Measurements from ENCODE around the gene HES6.

DNA sequence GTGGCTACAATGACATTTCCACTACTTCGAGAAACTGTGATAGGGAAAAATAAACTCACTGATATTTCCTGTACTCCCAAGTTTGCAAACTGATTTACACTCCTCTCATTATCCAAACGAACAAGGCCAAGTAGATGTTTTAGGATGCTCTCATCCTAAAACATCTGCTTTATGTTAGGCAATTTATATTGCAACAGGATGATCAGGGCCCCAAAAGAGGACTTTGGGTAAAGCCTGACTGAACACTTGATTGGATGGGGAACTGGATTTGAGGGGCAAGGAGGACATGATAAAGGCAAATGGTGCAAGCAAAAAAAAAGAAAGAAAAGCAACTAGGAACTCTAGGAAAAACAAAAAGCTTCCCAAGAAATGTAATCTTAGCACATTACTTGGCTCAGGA lies 2.1 kb upstream of the HES6 start:
- TF ChIP-seq, protein P1, sequence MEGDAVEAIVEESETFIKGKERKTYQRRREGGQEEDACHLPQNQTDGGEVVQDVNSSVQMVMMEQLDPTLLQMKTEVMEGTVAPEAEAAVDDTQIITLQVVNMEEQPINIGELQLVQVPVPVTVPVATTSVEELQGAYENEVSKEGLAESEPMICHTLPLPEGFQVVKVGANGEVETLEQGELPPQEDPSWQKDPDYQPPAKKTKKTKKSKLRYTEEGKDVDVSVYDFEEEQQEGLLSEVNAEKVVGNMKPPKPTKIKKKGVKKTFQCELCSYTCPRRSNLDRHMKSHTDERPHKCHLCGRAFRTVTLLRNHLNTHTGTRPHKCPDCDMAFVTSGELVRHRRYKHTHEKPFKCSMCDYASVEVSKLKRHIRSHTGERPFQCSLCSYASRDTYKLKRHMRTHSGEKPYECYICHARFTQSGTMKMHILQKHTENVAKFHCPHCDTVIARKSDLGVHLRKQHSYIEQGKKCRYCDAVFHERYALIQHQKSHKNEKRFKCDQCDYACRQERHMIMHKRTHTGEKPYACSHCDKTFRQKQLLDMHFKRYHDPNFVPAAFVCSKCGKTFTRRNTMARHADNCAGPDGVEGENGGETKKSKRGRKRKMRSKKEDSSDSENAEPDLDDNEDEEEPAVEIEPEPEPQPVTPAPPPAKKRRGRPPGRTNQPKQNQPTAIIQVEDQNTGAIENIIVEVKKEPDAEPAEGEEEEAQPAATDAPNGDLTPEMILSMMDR (conservative IDR thresholded peaks at IDR 0.05; ENCODE audit: low read length), result no peak
- TF ChIP-seq EZH2phosphoT487 (IDR thresholded peaks at IDR 0.05; ENCODE audit: borderline replicate concordance), result no peak

All from Loucy (cell line).